ENCODE results near the gene MYO5B. TPM values are rescaled to one million over a fixed set of nuclear protein-coding genes. Genes with fewer than 3 reads are reported as not detected.

The MYO5B gene
- polyA plus RNA-seq, 1 of the 3 experiments (the other 2 are of a cell fraction) = 1.3 TPM

- TF ChIP-seq MAX (IDR thresholded peaks at IDR 0.05; ENCODE audit: low read depth) (no peak), JUND (IDR thresholded peaks at IDR 0.05) (no peak), POLR2AphosphoS5 (IDR thresholded peaks at IDR 0.05; ENCODE audit: low read depth, low read length) (no peak), FOXM1 (IDR thresholded peaks at IDR 0.05; ENCODE audit: low read depth) (no peak), TAF1 (IDR thresholded peaks at IDR 0.05; ENCODE audit: borderline replicate concordance, low read depth, low read length) (no peak), EP300 (IDR thresholded peaks at IDR 0.05; ENCODE audit: borderline replicate concordance in 1 of 2, low read depth in 1 of 2, low read length in 1 of 2) (no peak), USF2 (IDR thresholded peaks at IDR 0.05; ENCODE audit: borderline replicate concordance, low read depth, low read length) (no peak), NRF1 (IDR thresholded peaks at IDR 0.05; ENCODE audit: low read depth, low read length) (no peak), ELF1 (IDR thresholded peaks at IDR 0.05) (no peak), MXI1 (IDR thresholded peaks at IDR 0.05; ENCODE audit: low read depth, low read length) (no peak), SIN3A (IDR thresholded peaks at IDR 0.05; ENCODE audit: borderline replicate concordance, low read depth, low read length) (no peak), PBX3 (IDR thresholded peaks at IDR 0.05) (no peak), TCF12 (IDR thresholded peaks at IDR 0.05) (no peak)
Observed at GRCh38 chr18:50073319-50073718, 121.6 kb downstream of the MYO5B start (continued).

- Histone ChIP-seq H3K79me2 (ENCODE audit: insufficient read depth) (no peaks in the 10 kb centered on the region), H3K27me3 (ENCODE audit: insufficient read depth) (no peaks in the 10 kb centered on the region; the same call in 1 of the 2 replicates), H3K9me2 (no peaks in the 10 kb centered on the region), H3K4me1 (ENCODE audit: control insufficient read depth in 1 of 2, insufficient read depth in 2 of 2, low read depth in 1 of 2, low read length in 1 of 2) (no peaks in the 10 kb centered on the region), H3K9ac (no peak overlapping the region), H3K36me3 (replicated peaks in 1 of 2; ENCODE audit: control insufficient read depth in 1 of 2, insufficient read depth in 2 of 2, low read length in 1 of 2) (no peaks in the 10 kb centered on the region), H3K4me3 (ENCODE audit: low read depth in 2 of 2, low read length in 1 of 2) (no peak overlapping the region), H3K9me3 (no peaks in the 10 kb centered on the region), H3K27ac (ENCODE audit: low read depth in 2 of 2, low read length in 1 of 2) (no peak overlapping the region), H2AFZ (ENCODE audit: low read depth) (no peak overlapping the region), H3K4me2 (no peak overlapping the region), H3F3A (replicated peaks; ENCODE audit: insufficient read depth) (no peaks in the 10 kb centered on the region), H4K20me1 (ENCODE audit: insufficient read depth) (no peaks in the 10 kb centered on the region)
- POLR2A ChIA-PET = no interaction called here
- DNase-seq = no peak
- 29% methylated on average over 2 of the region's 2 CpGs for WGBS (ENCODE audit: low lambda C conversion rate)
- CTCF ChIA-PET = interaction anchor here (0.8 kb wide), 1 partner anchor 214 kb away, joined by 3 read pairs; no protein-coding TSS in a partner anchor
- no peak for TF ChIP-seq REST (IDR thresholded peaks at IDR 0.05; ENCODE audit: low read depth, low read length)
- TF ChIP-seq SIN3A (IDR thresholded peaks at IDR 0.05; ENCODE audit: borderline replicate concordance, low read depth, low read length) = no peak
- TF ChIP-seq ZBTB33 (IDR thresholded peaks at IDR 0.05; ENCODE audit: borderline replicate concordance, low read depth) = no peak
- no peak for TF ChIP-seq FOSL2 (IDR thresholded peaks at IDR 0.05; ENCODE audit: borderline replicate concordance, low read depth)
- no peak for TF ChIP-seq TAF1 (IDR thresholded peaks at IDR 0.05; ENCODE audit: borderline replicate concordance, low read depth, low read length)
- no peak for TF ChIP-seq FOXM1 (IDR thresholded peaks at IDR 0.05; ENCODE audit: low read depth)
- TF ChIP-seq POLR2AphosphoS5 (IDR thresholded peaks at IDR 0.05; ENCODE audit: low read depth, low read length) = no peak
- no peak for TF ChIP-seq CTCF (IDR thresholded peaks at IDR 0.05)
- TF ChIP-seq TCF12 (IDR thresholded peaks at IDR 0.05) = no peak
- no peak for TF ChIP-seq USF2 (IDR thresholded peaks at IDR 0.05; ENCODE audit: borderline replicate concordance, low read depth, low read length)
- no peak for TF ChIP-seq ELF1 (IDR thresholded peaks at IDR 0.05)
- no peak for TF ChIP-seq USF1 (IDR thresholded peaks at IDR 0.05; ENCODE audit: borderline replicate concordance, low read depth)
- TF ChIP-seq MAX (IDR thresholded peaks at IDR 0.05; ENCODE audit: low read depth) = no peak
Observed at GRCh38 chr18:50072146-50072545, 122.8 kb downstream of the MYO5B start.

Data from SK-N-SH (cell line).